Left ventricle myocardium inferior (tissue), 1 donor: ENCODE measurements around the gene CERT1. TPM values are rescaled to one million over a fixed set of nuclear protein-coding genes. Genes with fewer than 3 reads are reported as not detected.

Experiments
- DNase-seq: peaks from one replicate; pipeline ENCODE4 v3.0.0-alpha.2; 2020
- H3K27ac ChIP-seq: fragments of 200-600 bp; replicated peaks from 2 replicates; pipeline ENCODE4 v1.8.0; 2021
- H3K27me3 ChIP-seq: fragments of 200-600 bp; 2 replicates; pipeline ENCODE4 v1.8.0; 2021; ENCODE audit warnings: low read depth
- H3K36me3 ChIP-seq: fragments of 200-600 bp; 2 replicates; pipeline ENCODE4 v1.8.0; 2021
- H3K4me1 ChIP-seq: fragments of 200-600 bp; 2 replicates; pipeline ENCODE4 v1.8.0; 2021
- H3K4me3 ChIP-seq: fragments of 200-600 bp; 2 replicates; pipeline ENCODE4 v1.8.0; 2021; ENCODE audit warnings: mild to moderate bottlenecking, moderate library complexity
- H3K9me3 ChIP-seq: fragments of 200-600 bp; replicated peaks from 2 replicates; pipeline ENCODE4 v1.8.0; 2021
- CTCF ChIP-seq: fragments of 200-600 bp; IDR thresholded peaks from 2 replicates; pipeline ENCODE4 v1.8.0; 2021; ENCODE audit warnings: antibody characterized with exemption, mild to moderate bottlenecking, borderline replicate concordance
- intact Hi-C: fragments of 100-400 bp; cut with micrococcal nuclease; formaldehyde crosslinking; loops from one replicate; pipeline ENCODE4 v1.11.0; 2022
- total RNA-seq: library from RNA; stranded (reverse); fragmentation: NEBNext Ultra II Directional; extraction: Animal tissue kit (Norgen Biotek cat#: 25700); gene quantifications from one replicate; pipeline ENCODE4 v1.2.1, GENCODE V29; 2021
- donor health status: DM: no; HTN: yes; CAD: no; lungs with severe emphysema.

Gene CERT1
- total RNA-seq, 1 donor from 2014 or later: 28.8 TPM

DNA sequence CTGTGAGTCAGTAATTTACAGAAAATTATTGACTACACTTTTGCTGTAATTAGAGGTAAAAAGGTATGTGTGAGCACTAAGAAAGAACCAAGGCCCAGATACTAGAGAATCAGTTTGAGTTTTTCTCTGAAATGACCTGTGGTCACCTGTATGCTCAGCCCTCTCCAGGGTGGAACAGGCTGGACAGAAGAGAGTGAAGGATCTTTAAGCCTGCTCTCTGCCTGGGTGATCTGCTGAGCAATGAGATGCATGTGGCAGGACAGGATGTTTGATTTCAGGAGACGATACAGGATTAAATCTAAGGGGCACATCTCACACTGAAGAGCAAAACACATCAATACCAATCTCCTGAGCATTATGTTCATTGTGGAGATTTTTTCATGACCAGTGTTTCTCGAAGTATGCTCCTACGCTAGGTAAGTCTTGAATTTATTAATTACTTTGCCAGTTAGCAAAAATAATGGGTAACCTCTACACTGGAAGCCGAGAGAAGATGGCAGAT lies 148.9 kb downstream of the CERT1 start:
- Histone ChIP-seq H3K9me3 (no peaks in the 10 kb centered on the region), H3K36me3 (peaks cover 53% of the 10 kb centered on the region), H3K4me3 (no peak overlapping the region), H3K27me3 (no peaks in the 10 kb centered on the region), H3K27ac (no peak overlapping the region), H3K4me1 (peaks cover 8% of the 10 kb centered on the region)
- no peak for DNase-seq
- TF ChIP-seq CTCF: no peak
- intact Hi-C loops: no loop called here

DNA sequence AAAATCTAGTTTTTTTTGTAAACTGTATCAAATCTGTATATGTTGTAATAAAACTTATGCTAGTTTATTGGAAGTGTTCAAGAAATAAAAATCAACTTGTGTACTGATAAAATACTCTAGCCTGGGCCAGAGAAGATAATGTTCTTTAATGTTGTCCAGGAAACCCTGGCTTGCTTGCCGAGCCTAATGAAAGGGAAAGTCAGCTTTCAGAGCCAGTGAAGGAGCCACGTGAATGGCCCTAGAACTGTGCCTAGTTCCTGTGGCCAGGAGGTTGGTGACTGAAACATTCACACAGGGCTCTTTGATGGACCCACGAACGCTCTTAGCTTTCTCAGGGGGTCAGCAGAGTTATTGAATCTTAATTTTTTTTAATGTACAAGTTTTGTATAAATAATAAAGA lies 150.1 kb downstream of the CERT1 start:
- peaks cover 65% of the 10 kb centered on the region for H3K36me3 ChIP-seq

DNA sequence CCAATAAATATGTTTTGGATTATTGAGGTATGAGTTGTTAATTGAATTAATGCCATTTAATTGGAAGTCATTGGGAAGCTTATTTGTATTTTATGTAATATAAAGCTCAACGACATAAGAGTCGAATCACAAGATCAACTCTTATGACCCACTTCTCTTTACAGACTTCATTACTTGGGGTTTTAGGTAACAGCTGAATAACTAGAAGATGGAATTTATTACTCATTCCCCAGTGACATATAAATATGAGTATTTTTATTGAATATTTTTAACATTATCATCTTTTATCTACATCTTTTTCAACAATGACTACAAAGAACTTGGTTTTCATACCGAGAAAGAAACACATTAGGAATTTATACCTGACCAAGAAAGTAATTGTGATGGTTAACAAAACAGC lies 153.3 kb downstream of the CERT1 start:
- no peaks in the 10 kb centered on the region for H3K27me3 ChIP-seq
- no peak overlapping the region for H3K27ac ChIP-seq
- peaks cover 3% of the 10 kb centered on the region for H3K4me1 ChIP-seq
- no peak for TF ChIP-seq CTCF
- H3K4me3 ChIP-seq: no peak overlapping the region
- intact Hi-C loops: no loop called here
- H3K9me3 ChIP-seq: no peaks in the 10 kb centered on the region
- DNase-seq: no peak
- H3K36me3 ChIP-seq: peaks cover 95% of the 10 kb centered on the region

More for the DNA sequence above, 150.1 kb downstream of the CERT1 start:
- Histone ChIP-seq H3K27ac (no peak overlapping the region), H3K4me1 (peaks cover 8% of the 10 kb centered on the region), H3K4me3 (no peak overlapping the region), H3K9me3 (no peaks in the 10 kb centered on the region), H3K27me3 (no peaks in the 10 kb centered on the region)
- TF ChIP-seq CTCF: no peak
- intact Hi-C loops: no loop called here
- DNase-seq: no peak

DNA sequence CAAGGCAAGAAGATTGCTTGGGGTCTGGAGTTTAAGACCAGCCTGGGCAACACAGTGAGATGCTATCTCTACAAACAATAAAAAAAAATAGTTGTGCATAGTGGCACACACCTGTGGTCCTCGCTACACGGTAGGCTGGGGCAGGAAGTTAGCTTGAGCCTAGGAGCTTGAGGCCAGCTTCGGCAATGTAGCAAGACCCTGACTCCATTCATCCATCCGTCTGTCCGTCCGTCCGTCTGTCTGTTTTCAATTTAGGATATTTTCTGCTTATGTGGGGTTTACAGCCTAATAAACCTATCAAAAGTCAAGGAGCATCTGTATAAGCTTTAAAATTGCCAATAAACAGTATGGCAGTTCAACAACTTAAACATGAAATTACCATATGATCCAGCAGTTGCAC lies 154.7 kb downstream of the CERT1 start:
- Histone ChIP-seq H3K27me3 (no peaks in the 10 kb centered on the region), H3K36me3 (peaks cover 98% of the 10 kb centered on the region), H3K4me3 (no peak overlapping the region), H3K27ac (no peak overlapping the region), H3K9me3 (no peaks in the 10 kb centered on the region), H3K4me1 (no peaks in the 10 kb centered on the region)
- TF ChIP-seq CTCF: no peak
- intact Hi-C loops: no loop called here
- no peak for DNase-seq

DNA sequence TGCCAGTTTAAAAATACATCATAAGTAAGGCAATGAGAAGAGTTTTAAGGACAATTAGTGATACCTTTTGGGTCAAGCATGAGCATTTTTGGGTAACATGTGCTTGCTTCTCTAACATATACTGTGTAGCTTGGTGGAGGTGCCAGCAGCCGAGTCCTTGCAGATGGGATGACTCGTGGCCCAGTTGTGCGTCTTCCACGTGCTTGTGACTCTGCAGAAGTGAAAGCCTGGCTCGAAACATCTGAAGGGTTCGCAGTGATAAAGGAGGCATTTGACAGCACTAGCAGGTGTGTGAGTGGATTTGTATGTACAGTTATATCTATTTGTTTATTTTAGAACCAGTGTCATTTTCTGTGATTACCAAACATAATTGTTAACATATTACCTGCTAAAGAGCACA lies 156.2 kb downstream of the CERT1 start:
- intact Hi-C loops: no loop called here
- Histone ChIP-seq H3K27ac (no peak overlapping the region), H3K9me3 (no peaks in the 10 kb centered on the region), H3K4me3 (no peak overlapping the region), H3K27me3 (no peaks in the 10 kb centered on the region), H3K36me3 (peaks cover 98% of the 10 kb centered on the region), H3K4me1 (no peaks in the 10 kb centered on the region)
- DNase-seq: no peak
- TF ChIP-seq CTCF: no peak
